Measurements from ENCODE around the gene CAMK2D.

DNA sequence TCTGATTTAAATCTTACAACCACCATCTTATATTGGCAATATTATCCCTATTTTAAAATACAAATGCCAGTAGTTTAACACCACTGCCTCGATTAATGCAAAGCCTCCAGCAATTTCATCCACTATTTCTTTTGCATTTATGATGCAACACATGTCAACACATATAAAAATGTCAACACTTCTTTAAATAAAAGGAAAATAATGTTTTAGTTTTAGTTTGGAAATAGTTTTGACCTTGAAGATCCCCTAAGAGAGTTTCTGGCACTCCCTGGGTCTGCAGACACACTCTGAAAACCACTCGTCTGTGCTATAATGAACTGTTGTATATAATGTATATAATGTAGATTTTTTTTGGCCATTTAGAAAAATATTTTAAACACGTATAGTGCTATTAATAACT lies 99.0 kb downstream of the CAMK2D start:
- TF ChIP-seq, protein P1, sequence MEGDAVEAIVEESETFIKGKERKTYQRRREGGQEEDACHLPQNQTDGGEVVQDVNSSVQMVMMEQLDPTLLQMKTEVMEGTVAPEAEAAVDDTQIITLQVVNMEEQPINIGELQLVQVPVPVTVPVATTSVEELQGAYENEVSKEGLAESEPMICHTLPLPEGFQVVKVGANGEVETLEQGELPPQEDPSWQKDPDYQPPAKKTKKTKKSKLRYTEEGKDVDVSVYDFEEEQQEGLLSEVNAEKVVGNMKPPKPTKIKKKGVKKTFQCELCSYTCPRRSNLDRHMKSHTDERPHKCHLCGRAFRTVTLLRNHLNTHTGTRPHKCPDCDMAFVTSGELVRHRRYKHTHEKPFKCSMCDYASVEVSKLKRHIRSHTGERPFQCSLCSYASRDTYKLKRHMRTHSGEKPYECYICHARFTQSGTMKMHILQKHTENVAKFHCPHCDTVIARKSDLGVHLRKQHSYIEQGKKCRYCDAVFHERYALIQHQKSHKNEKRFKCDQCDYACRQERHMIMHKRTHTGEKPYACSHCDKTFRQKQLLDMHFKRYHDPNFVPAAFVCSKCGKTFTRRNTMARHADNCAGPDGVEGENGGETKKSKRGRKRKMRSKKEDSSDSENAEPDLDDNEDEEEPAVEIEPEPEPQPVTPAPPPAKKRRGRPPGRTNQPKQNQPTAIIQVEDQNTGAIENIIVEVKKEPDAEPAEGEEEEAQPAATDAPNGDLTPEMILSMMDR (IDR thresholded peaks at IDR 0.05; ENCODE audit: poor library complexity) = no peak
- TF ChIP-seq EZH2phosphoT487 (IDR thresholded peaks at IDR 0.05; ENCODE audit: low read depth, severe bottlenecking, unreplicated experiment) = no peak
- TF ChIP-seq EZH2 (IDR thresholded peaks at IDR 0.05; ENCODE audit: borderline replicate concordance) = no peak

Data from hepatocyte (in vitro differentiated cells).